HCT116 (cell line): Measurements from ENCODE around the gene ALPP.
"Not testable (repeated sequence)": the region's sequence is repeated elsewhere in the genome, so short reads cannot be mapped to it uniquely, and the experiment has no call there.

Experiments
- CTCF ChIP-seq, 3 experiments: fragments of 200-600 bp in 1 of 3; sonication (generic) in 1 of 3; IDR thresholded peaks in 2 of 3; conservative IDR thresholded peaks in 1 of 3; 2 replicates each; pipeline ENCODE4 v1.5.1; 2012 to 2017; ENCODE audit warnings: low read depth in 2 of 3, low read length in 2 of 3, antibody characterized with exemption in 1 of 3, borderline replicate concordance in 1 of 3, control low read depth in 1 of 3, mild to moderate bottlenecking in 1 of 3, mixed read lengths in 1 of 3, mixed run types in 1 of 3, moderate library complexity in 1 of 3; ENCODE audit not compliant: insufficient read depth in 1 of 3
- EZH2 ChIP-seq: fragments of 200-600 bp; sonication (generic); IDR thresholded peaks from 2 replicates; pipeline ENCODE4 v1.6.1; 2017; ENCODE audit warnings: antibody characterized with exemption, mixed run types
- POLR2A ChIP-seq: IDR thresholded peaks from 2 replicates; pipeline ENCODE4 v1.7.0; 2011; ENCODE audit warnings: borderline replicate concordance; ENCODE audit not compliant: insufficient read depth, insufficient read length; ENCODE audit errors: extremely low read depth

GRCh38 chr2:232331641-232332040, 46.9 kb upstream of the ALPP start:
- not testable (repeated sequence) for TF ChIP-seq POLR2A; EZH2; CTCF (IDR thresholded peaks at IDR 0.05 in 2 of 3, conservative IDR thresholded peaks at IDR 0.05 in 1 of 3; ENCODE audit: borderline replicate concordance in 1 of 3, insufficient read depth in 1 of 3, low read depth in 2 of 3, low read length in 2 of 3)
